Small intestine (tissue), 7 donors: ENCODE data around the gene DMRT3. TPM values are rescaled to one million over a fixed set of nuclear protein-coding genes. Genes with fewer than 3 reads are reported as not detected.

Source experiments
- DNase-seq, 2 donors: peaks; one replicate each; pipeline versions ENCODE4 v3.0.0 to v3.0.0-alpha.2; 2013
- FAIRE-seq: peaks from 2 replicates; lab custom pipeline; 2012; peaks lifted over from hg19 to GRCh38; lab: Jason Lieb, UNC
- H3K27ac ChIP-seq, 3 donors: one replicate each; pipeline ENCODE4 v1.5.1; 2013; ENCODE audit warnings: low read length in 2 of 3, mild to moderate bottlenecking in 2 of 3, control low read depth in 1 of 3, inconsistent platforms in 1 of 3, low read depth in 1 of 3, moderate library complexity in 1 of 3
- H3K27me3 ChIP-seq, 3 donors: one replicate each; pipeline ENCODE4 v1.6.1; 2013; ENCODE audit warnings: low read length in 3 of 3, inconsistent platforms in 1 of 3; ENCODE audit not compliant: control insufficient read depth in 3 of 3, insufficient read depth in 3 of 3
- H3K36me3 ChIP-seq, 3 donors: one replicate each; pipeline ENCODE4 v1.6.1; 2013; ENCODE audit warnings: low read length in 3 of 3, inconsistent platforms in 1 of 3, low read depth in 1 of 3, mild to moderate bottlenecking in 1 of 3, moderate library complexity in 1 of 3; ENCODE audit not compliant: control insufficient read depth in 3 of 3, insufficient read depth in 2 of 3
- H3K4me1 ChIP-seq, 3 donors: one replicate each; pipeline ENCODE4 v1.6.1; 2013; ENCODE audit warnings: low read length in 2 of 3, inconsistent platforms in 1 of 3, low read depth in 1 of 3, mild to moderate bottlenecking in 1 of 3, moderate library complexity in 1 of 3; ENCODE audit not compliant: control insufficient read depth in 3 of 3, insufficient read depth in 2 of 3
- H3K4me3 ChIP-seq, 3 donors: one replicate each; pipeline ENCODE4 v1.5.1; 2013; ENCODE audit warnings: low read length in 3 of 3, control low read depth in 1 of 3, inconsistent platforms in 1 of 3, low read depth in 1 of 3, mild to moderate bottlenecking in 1 of 3, moderate library complexity in 1 of 3
- H3K9me3 ChIP-seq, 2 donors: one replicate each; pipeline ENCODE4 v1.6.1; 2013; ENCODE audit warnings: low read depth in 1 of 2, low read length in 1 of 2; ENCODE audit not compliant: control insufficient read depth in 2 of 2, insufficient read depth in 1 of 2
- WGBS, 3 donors: extraction: QIAGEN DNeasy Blood & Tissue Kit; methylation state at CpG; one replicate each; pipeline ENCODE4 v1.1.7; 2013; 5-methylcytosine and 5-hydroxymethylcytosine counted together
- polyA plus RNA-seq, 4 donors: library from polyadenylated mRNA; stranded (reverse) in 3 of 4; unstranded in 1 of 4; fragments of 200-250 nt in 3 of 4; fragments of 120-200 nt in 1 of 4; gene quantifications; one replicate each; pipeline versions ENCODE4 v1.2.1 to v1.2.3, GENCODE V29; 2013
- donor health status: healthy with polysubstance abuse.
- donor health status: control.
- donor health status: control.
- donor health status: Bipolar disorder and iron deficiency.
- donor health status: healthy.

The DMRT3 gene
- polyA plus RNA-seq, 4 donors: not detected

GRCh38 chr9:1005043-1005667 is 28.7 kb downstream of the DMRT3 start:
- H3K4me3 ChIP-seq: no peak overlapping the region
- H3K4me1 ChIP-seq: no peaks in the 10 kb centered on the region
- no peaks in the 10 kb centered on the region for H3K36me3 ChIP-seq
- peaks cover 0 to 3% (median 0%) of the 10 kb centered on the region in 3 donors for H3K27me3 ChIP-seq
- WGBS, 3 donors: 47 to 58% (median 53%) methylated on average over 10 of the region's 10 CpGs
- H3K9me3 ChIP-seq: no peaks in the 10 kb centered on the region
- FAIRE-seq (no peak), DNase-seq (peak; percentile 48 to 52)
- no peak overlapping the region for H3K27ac ChIP-seq

GRCh38 chr9:1007312-1007711 is 30.9 kb downstream of the DMRT3 start:
- no peak overlapping the region for H3K4me3 ChIP-seq
- no peaks in the 10 kb centered on the region for H3K36me3 ChIP-seq
- no peak overlapping the region for H3K27ac ChIP-seq
- FAIRE-seq (no peak), DNase-seq (no peak)
- H3K27me3 ChIP-seq: peaks cover 0 to 3% (median 0%) of the 10 kb centered on the region in 3 donors
- no peaks in the 10 kb centered on the region for H3K4me1 ChIP-seq
- H3K9me3 ChIP-seq: no peaks in the 10 kb centered on the region
- 76 to 83% (median 81%) methylated on average over 3 of the region's 3 CpGs for WGBS, 3 donors

GRCh38 chr9:1008216-1008615 is 31.8 kb downstream of the DMRT3 start:
- no peak overlapping the region for H3K27ac ChIP-seq
- FAIRE-seq: no peak
- H3K27me3 ChIP-seq: peaks cover 0 to 3% (median 0%) of the 10 kb centered on the region in 3 donors
- no peak overlapping the region for H3K4me3 ChIP-seq
- H3K9me3 ChIP-seq: no peaks in the 10 kb centered on the region
- no peaks in the 10 kb centered on the region for H3K4me1 ChIP-seq
- H3K36me3 ChIP-seq: no peaks in the 10 kb centered on the region
- WGBS, 3 donors: 88 to 91% (median 88%) methylated on average over 3 of the region's 3 CpGs
- no peak for DNase-seq

- peak; percentile 75 to 77 for DNase-seq
- Histone ChIP-seq H3K4me3 (no peak overlapping the region), H3K4me1 (no peaks in the 10 kb centered on the region), H3K9me3 (no peaks in the 10 kb centered on the region), H3K27me3 (peaks cover 0 to 3% (median 0%) of the 10 kb centered on the region in 3 donors), H3K36me3 (no peaks in the 10 kb centered on the region), H3K27ac (no peak overlapping the region)
- no peak for FAIRE-seq
- 7 to 9% (median 9%) methylated on average over 14 of the region's 14 CpGs for WGBS, 3 donors
These were observed 32.7 kb downstream of the DMRT3 start for GRCh38 chr9:1009101-1009707.

GRCh38 chr9:1013021-1013420 is 36.6 kb downstream of the DMRT3 start:
- peaks cover 0 to 10% (median 0%) of the 10 kb centered on the region in 3 donors for H3K27me3 ChIP-seq
- FAIRE-seq (no peak), DNase-seq (no peak)
- H3K27ac ChIP-seq: no peak overlapping the region
- H3K4me3 ChIP-seq: no peak overlapping the region
- 67 to 75% (median 74%) methylated on average over 5 of the region's 5 CpGs for WGBS, 3 donors
- no peaks in the 10 kb centered on the region for H3K9me3 ChIP-seq
- H3K4me1 ChIP-seq: no peaks in the 10 kb centered on the region
- H3K36me3 ChIP-seq: no peaks in the 10 kb centered on the region

- WGBS, 3 donors: 69 to 77% (median 73%) methylated on average over 4 of the region's 4 CpGs
- Histone ChIP-seq H3K27ac (no peak overlapping the region), H3K4me1 (no peaks in the 10 kb centered on the region), H3K27me3 (peaks cover 0 to 12% (median 3%) of the 10 kb centered on the region in 3 donors), H3K4me3 (no peak overlapping the region), H3K9me3 (no peaks in the 10 kb centered on the region), H3K36me3 (no peaks in the 10 kb centered on the region)
- DNase-seq (no peak), FAIRE-seq (no peak)
These were observed 37.8 kb downstream of the DMRT3 start for GRCh38 chr9:1014225-1014624.

GRCh38 chr9:1014640-1015039 is 38.2 kb downstream of the DMRT3 start:
- DNase-seq (no peak), FAIRE-seq (no peak)
- 84 to 86% (median 84%) methylated on average over 2 of the region's 2 CpGs for WGBS, 3 donors
- no peaks in the 10 kb centered on the region for H3K4me1 ChIP-seq
- no peak overlapping the region for H3K27ac ChIP-seq
- H3K27me3 ChIP-seq: peaks cover 0 to 9% (median 3%) of the 10 kb centered on the region in 3 donors
- no peak overlapping the region for H3K4me3 ChIP-seq
- H3K36me3 ChIP-seq: no peaks in the 10 kb centered on the region
- no peaks in the 10 kb centered on the region for H3K9me3 ChIP-seq

- no peak overlapping the region for H3K27ac ChIP-seq
- no peaks in the 10 kb centered on the region for H3K9me3 ChIP-seq
- H3K27me3 ChIP-seq: peaks cover 0 to 9% (median 3%) of the 10 kb centered on the region in 3 donors
- H3K4me3 ChIP-seq: no peak overlapping the region
- FAIRE-seq: no peak
- no peaks in the 10 kb centered on the region for H3K36me3 ChIP-seq
- peak in 1 of 2 donors; percentile 4 for DNase-seq
- no peaks in the 10 kb centered on the region for H3K4me1 ChIP-seq
- WGBS, 3 donors: 7 to 15% (median 12%) methylated on average over 10 of the region's 10 CpGs
These were observed 41.7 kb downstream of the DMRT3 start for GRCh38 chr9:1018121-1018520.
